Dendritic cell treated with granulocyte-macrophage colony-stimulating factor and Interleukin-4, amounts not matched to agents 40 ng/mL and 50 ng/mL, for 4 days (primary cell): ENCODE measurements around the gene CPB2.

Experiments used
- H3K27ac Mint-ChIP-seq: one replicate; pipeline ENCODE4 v1.8.0; 2022; ENCODE audit warnings: mild to moderate bottlenecking, mixed read lengths
- H3K27me3 Mint-ChIP-seq: one replicate; pipeline ENCODE4 v1.8.0; 2022; ENCODE audit warnings: mild to moderate bottlenecking, mixed read lengths
- H3K36me3 Mint-ChIP-seq: one replicate; pipeline ENCODE4 v1.8.0; 2022; ENCODE audit warnings: low read depth, mixed read lengths
- H3K4me1 Mint-ChIP-seq: one replicate; pipeline ENCODE4 v1.8.0; 2022; ENCODE audit warnings: low read depth, mixed read lengths
- H3K4me3 Mint-ChIP-seq: one replicate; pipeline ENCODE4 v1.8.0; 2022; ENCODE audit warnings: mild to moderate bottlenecking, moderate library complexity, mixed read lengths
- H3K9me3 Mint-ChIP-seq: one replicate; pipeline ENCODE4 v1.8.0; 2022; ENCODE audit warnings: mixed read lengths
- intact Hi-C: fragments of 100-400 bp; cut with micrococcal nuclease; formaldehyde crosslinking; loops from one replicate; pipeline ENCODE4 v1.15.0; 2022

Gene CPB2

GRCh38 chr13:46104868-46105267, at the start of gene CPB2:
Gene CPB2, minus strand, starts transcription at chr13:46105033. Its CDS starts 24 bp downstream, at chr13:46105009.
- Mint-ChIP-seq H3K4me3 (no peak within 1 kb of the TSS), H3K27me3 (no peaks in the 10 kb centered on the region), H3K4me1 (peaks cover 25% of the 10 kb centered on the region), H3K9me3 (no peaks in the 10 kb centered on the region), H3K36me3 (no peaks in the 10 kb centered on the region), H3K27ac (no peak within 1 kb of the TSS)
- intact Hi-C loops: no loop called here

- Mint-ChIP-seq H3K36me3 (peaks cover 100% of the 10 kb centered on the region), H3K4me1 (peaks cover 6% of the 10 kb centered on the region)
- intact Hi-C loops: no loop called here
These were observed 49.4 kb upstream of the CPB2 start for GRCh38 chr13:46154136-46154801.

GRCh38 chr13:46152627-46153328, 47.9 kb upstream of the CPB2 start:
- Mint-ChIP-seq H3K4me3 (no peak overlapping the region), H3K27me3 (no peaks in the 10 kb centered on the region), H3K9me3 (no peaks in the 10 kb centered on the region), H3K4me1 (no peaks in the 10 kb centered on the region), H3K27ac (no peak overlapping the region), H3K36me3 (peaks cover 100% of the 10 kb centered on the region)
- intact Hi-C loops: no loop called here

More at GRCh38 chr13:46154136-46154801, 49.4 kb upstream of the CPB2 start:
- H3K4me3 Mint-ChIP-seq: no peak overlapping the region
- no peak overlapping the region for H3K27ac Mint-ChIP-seq
- H3K27me3 Mint-ChIP-seq: no peaks in the 10 kb centered on the region
- H3K9me3 Mint-ChIP-seq: no peaks in the 10 kb centered on the region

GRCh38 chr13:46150134-46150693, 45.4 kb upstream of the CPB2 start:
- no peaks in the 10 kb centered on the region for H3K4me1 Mint-ChIP-seq
- intact Hi-C loops: no loop called here
- H3K27ac Mint-ChIP-seq: no peak overlapping the region
- no peak overlapping the region for H3K4me3 Mint-ChIP-seq
- peaks cover 98% of the 10 kb centered on the region for H3K36me3 Mint-ChIP-seq
- H3K27me3 Mint-ChIP-seq: no peaks in the 10 kb centered on the region
- H3K9me3 Mint-ChIP-seq: no peaks in the 10 kb centered on the region

GRCh38 chr13:46149272-46150133, 44.7 kb upstream of the CPB2 start:
- Mint-ChIP-seq H3K9me3 (no peaks in the 10 kb centered on the region), H3K27me3 (no peaks in the 10 kb centered on the region), H3K27ac (no peak overlapping the region), H3K4me3 (no peak overlapping the region), H3K36me3 (peaks cover 98% of the 10 kb centered on the region), H3K4me1 (no peaks in the 10 kb centered on the region)
- intact Hi-C loops: no loop called here

- Mint-ChIP-seq H3K27ac (no peak overlapping the region), H3K4me3 (no peak overlapping the region), H3K4me1 (no peaks in the 10 kb centered on the region), H3K9me3 (no peaks in the 10 kb centered on the region), H3K27me3 (no peaks in the 10 kb centered on the region), H3K36me3 (peaks cover 98% of the 10 kb centered on the region)
- intact Hi-C loops: no loop called here
These were observed 42.1 kb upstream of the CPB2 start for GRCh38 chr13:46146898-46147297.

GRCh38 chr13:46145950-46146349, 41.1 kb upstream of the CPB2 start:
- no peaks in the 10 kb centered on the region for H3K4me1 Mint-ChIP-seq
- H3K4me3 Mint-ChIP-seq: no peak overlapping the region
- H3K27me3 Mint-ChIP-seq: no peaks in the 10 kb centered on the region
- peaks cover 98% of the 10 kb centered on the region for H3K36me3 Mint-ChIP-seq
- H3K27ac Mint-ChIP-seq: no peak overlapping the region
- intact Hi-C loops: no loop called here
- H3K9me3 Mint-ChIP-seq: no peaks in the 10 kb centered on the region

GRCh38 chr13:46145135-46145534, 40.3 kb upstream of the CPB2 start:
- Mint-ChIP-seq H3K4me1 (no peaks in the 10 kb centered on the region), H3K9me3 (no peaks in the 10 kb centered on the region), H3K27ac (no peak overlapping the region), H3K27me3 (no peaks in the 10 kb centered on the region), H3K4me3 (no peak overlapping the region), H3K36me3 (peaks cover 98% of the 10 kb centered on the region)
- intact Hi-C loops: no loop called here

- intact Hi-C loops: no loop called here
- H3K4me1 Mint-ChIP-seq: no peaks in the 10 kb centered on the region
These were observed 38.4 kb upstream of the CPB2 start for GRCh38 chr13:46143184-46143701.

GRCh38 chr13:46142776-46143175, 37.9 kb upstream of the CPB2 start:
- H3K4me1 Mint-ChIP-seq: no peaks in the 10 kb centered on the region
- H3K27ac Mint-ChIP-seq: no peak overlapping the region
- no peak overlapping the region for H3K4me3 Mint-ChIP-seq
- intact Hi-C loops: no loop called here
- H3K36me3 Mint-ChIP-seq: peaks cover 98% of the 10 kb centered on the region
- H3K9me3 Mint-ChIP-seq: no peaks in the 10 kb centered on the region
- no peaks in the 10 kb centered on the region for H3K27me3 Mint-ChIP-seq

More at GRCh38 chr13:46143184-46143701, 38.4 kb upstream of the CPB2 start:
- Mint-ChIP-seq H3K27me3 (no peaks in the 10 kb centered on the region), H3K9me3 (no peaks in the 10 kb centered on the region), H3K4me3 (no peak overlapping the region), H3K27ac (no peak overlapping the region), H3K36me3 (peaks cover 98% of the 10 kb centered on the region)

- Mint-ChIP-seq H3K4me3 (no peak overlapping the region), H3K36me3 (peaks cover 100% of the 10 kb centered on the region), H3K27ac (no peak overlapping the region), H3K27me3 (no peaks in the 10 kb centered on the region), H3K4me1 (no peaks in the 10 kb centered on the region), H3K9me3 (no peaks in the 10 kb centered on the region)
- intact Hi-C loops: no loop called here
These were observed 35.2 kb upstream of the CPB2 start for GRCh38 chr13:46140044-46140443.

- intact Hi-C loops: no loop called here
- H3K4me3 Mint-ChIP-seq: no peak overlapping the region
- peaks cover 100% of the 10 kb centered on the region for H3K36me3 Mint-ChIP-seq
- H3K4me1 Mint-ChIP-seq: no peaks in the 10 kb centered on the region
- H3K27ac Mint-ChIP-seq: no peak overlapping the region
- H3K27me3 Mint-ChIP-seq: no peaks in the 10 kb centered on the region
- no peaks in the 10 kb centered on the region for H3K9me3 Mint-ChIP-seq
These were observed 32.9 kb upstream of the CPB2 start for GRCh38 chr13:46137627-46138317.

- Mint-ChIP-seq H3K27me3 (no peaks in the 10 kb centered on the region), H3K36me3 (peaks cover 100% of the 10 kb centered on the region), H3K4me1 (no peaks in the 10 kb centered on the region), H3K9me3 (no peaks in the 10 kb centered on the region), H3K4me3 (no peak overlapping the region), H3K27ac (no peak overlapping the region)
- intact Hi-C loops: no loop called here
These were observed 31.9 kb upstream of the CPB2 start for GRCh38 chr13:46136688-46137087.
